Mesenchymal stem cell (in vitro differentiated cells and primary cell): ENCODE measurements around the gene ABHD16B.

Experiments used
- DNase-seq: peaks from one replicate; pipeline ENCODE4 v3.0.0-alpha.2; 2013
- H2AFZ ChIP-seq: one replicate; pipeline ENCODE4 v1.6.1; 2013; ENCODE audit warnings: low read depth, mild to moderate bottlenecking, control low read depth, inconsistent platforms, low read length, moderate library complexity
- H2AK5ac ChIP-seq: 2 replicates; pipeline ENCODE4 v1.6.1; 2013; ENCODE audit warnings: low read length, moderate library complexity, mild to moderate bottlenecking, inconsistent platforms; ENCODE audit not compliant: severe bottlenecking
- H2BK120ac ChIP-seq: one replicate; pipeline ENCODE4 v1.6.1; 2013; ENCODE audit warnings: low read depth, mild to moderate bottlenecking, inconsistent platforms, low read length, moderate library complexity
- H2BK12ac ChIP-seq, 2 experiments: one replicate each; pipeline ENCODE4 v1.6.1; 2013; ENCODE audit warnings: inconsistent platforms in 2 of 2, low read length in 2 of 2, mild to moderate bottlenecking in 2 of 2, moderate library complexity in 2 of 2, control low read depth in 1 of 2
- H2BK15ac ChIP-seq: one replicate; pipeline ENCODE4 v1.6.1; 2013; ENCODE audit warnings: mild to moderate bottlenecking, low read depth, inconsistent platforms; ENCODE audit not compliant: poor library complexity, severe bottlenecking
- H2BK5ac ChIP-seq: 2 replicates; pipeline ENCODE4 v1.6.1; 2013; ENCODE audit warnings: low read depth, mild to moderate bottlenecking, low read length, control low read depth, inconsistent platforms; ENCODE audit not compliant: poor library complexity, severe bottlenecking
- H3K14ac ChIP-seq, 2 experiments: one replicate each; pipeline ENCODE4 v1.6.1; 2013; ENCODE audit warnings: inconsistent platforms in 2 of 2, low read length in 2 of 2, control low read depth in 1 of 2, mild to moderate bottlenecking in 1 of 2, moderate library complexity in 1 of 2
- H3K18ac ChIP-seq, 2 experiments: one replicate each; pipeline ENCODE4 v1.6.1; 2013; ENCODE audit warnings: inconsistent platforms in 2 of 2, low read length in 2 of 2, control low read depth in 1 of 2, low read depth in 1 of 2, mild to moderate bottlenecking in 1 of 2
- H3K23ac ChIP-seq, 2 experiments: one replicate each; pipeline ENCODE4 v1.6.1; 2013; ENCODE audit warnings: inconsistent platforms in 2 of 2, low read length in 2 of 2, mild to moderate bottlenecking in 2 of 2, moderate library complexity in 2 of 2, control low read depth in 1 of 2
- H3K27ac ChIP-seq: 2 replicates; pipeline ENCODE4 v1.5.1; 2013; ENCODE audit warnings: mild to moderate bottlenecking, moderate library complexity, low read length, control low read depth, inconsistent platforms; ENCODE audit not compliant: poor library complexity, severe bottlenecking
- H3K27me3 ChIP-seq, 2 experiments: 2 replicates each; pipeline versions ENCODE4 v1.6.1 to v1.7.0; 2013; ENCODE audit warnings: low read length in 2 of 2, mild to moderate bottlenecking in 2 of 2, moderate library complexity in 2 of 2, control low read depth in 1 of 2, inconsistent platforms in 1 of 2; ENCODE audit not compliant: control insufficient read depth in 1 of 2, insufficient read depth in 1 of 2
- H3K36me3 ChIP-seq, 2 experiments: 2 replicates each; pipeline versions ENCODE4 v1.6.1 to v1.7.0; 2013; ENCODE audit warnings: low read length in 2 of 2, control low read depth in 1 of 2, inconsistent platforms in 1 of 2, low read depth in 1 of 2, mild to moderate bottlenecking in 1 of 2; ENCODE audit not compliant: insufficient read depth in 2 of 2, control insufficient read depth in 1 of 2
- H3K4ac ChIP-seq, 2 experiments: one replicate each; pipeline ENCODE4 v1.6.1; 2013; ENCODE audit warnings: inconsistent platforms in 2 of 2, low read length in 2 of 2, mild to moderate bottlenecking in 2 of 2, moderate library complexity in 2 of 2, control low read depth in 1 of 2, low read depth in 1 of 2
- H3K4me1 ChIP-seq: 2 replicates; pipeline ENCODE4 v1.6.1; 2013; ENCODE audit warnings: low read depth, low read length, control low read depth; ENCODE audit not compliant: control insufficient read depth, insufficient read depth
- H3K4me2 ChIP-seq: 2 replicates; pipeline ENCODE4 v1.6.1; 2013; ENCODE audit warnings: low read length, mild to moderate bottlenecking, inconsistent platforms; ENCODE audit not compliant: poor library complexity, severe bottlenecking
- H3K4me3 ChIP-seq, 2 experiments: 2 replicates each; pipeline versions ENCODE4 v1.5.1 to v1.7.0; 2013; ENCODE audit warnings: low read length in 2 of 2, mild to moderate bottlenecking in 2 of 2, control low read depth in 1 of 2, low read depth in 1 of 2; ENCODE audit not compliant: insufficient read depth in 1 of 2
- H3K79me1 ChIP-seq: replicated peaks from 2 replicates; pipeline ENCODE4 v1.6.1; 2013; ENCODE audit warnings: mild to moderate bottlenecking, control low read depth, low read length, inconsistent platforms; ENCODE audit not compliant: poor library complexity, severe bottlenecking
- H3K9ac ChIP-seq: 2 replicates; pipeline ENCODE4 v1.7.0; 2013; ENCODE audit warnings: mild to moderate bottlenecking, low read length, moderate library complexity
- H3K9me3 ChIP-seq: 2 replicates; pipeline ENCODE4 v1.7.0; 2013; ENCODE audit warnings: mild to moderate bottlenecking, low read length; ENCODE audit not compliant: control insufficient read depth
- H4K8ac ChIP-seq: one replicate; pipeline ENCODE4 v1.6.1; 2013; ENCODE audit warnings: inconsistent platforms, mild to moderate bottlenecking, low read length, moderate library complexity
- H4K91ac ChIP-seq: one replicate; pipeline ENCODE4 v1.6.1; 2013; ENCODE audit warnings: mild to moderate bottlenecking, low read length, inconsistent platforms
- WGBS: methylation state at CpG from one replicate; pipeline ENCODE4 v1.1.7; 2013; ENCODE audit warnings: mixed read lengths; 5-methylcytosine and 5-hydroxymethylcytosine counted together

The ABHD16B gene

GRCh38 chr20:63819224-63819921, 41.9 kb upstream of the ABHD16B start:
- DNase-seq: no peak
- H2BK120ac ChIP-seq: no peak overlapping the region
- H2BK15ac ChIP-seq: no peak overlapping the region
- H2BK5ac ChIP-seq: no peak overlapping the region
- no peak overlapping the region for H3K14ac ChIP-seq
- H2AK5ac ChIP-seq: no peak overlapping the region
- H4K8ac ChIP-seq: no peak overlapping the region
- H3K4me3 ChIP-seq: peak overlapping the region in 1 of 2 experiments; percentile 71
- no peaks in the 10 kb centered on the region for H3K9me3 ChIP-seq
- no peak overlapping the region for H4K91ac ChIP-seq
- H2BK12ac ChIP-seq: no peak overlapping the region
- H3K23ac ChIP-seq: no peak overlapping the region
- 75% methylated on average over 24 of the region's 24 CpGs for WGBS
- peaks cover 15% of the 10 kb centered on the region for H3K4me1 ChIP-seq
- H3K4ac ChIP-seq: no peak overlapping the region
- no peak overlapping the region for H3K18ac ChIP-seq
- no peak overlapping the region for H3K4me2 ChIP-seq
- peak overlapping the region; percentile 65 for H3K9ac ChIP-seq
- H3K79me1 ChIP-seq: peaks cover 29% of the 10 kb centered on the region
- H2AFZ ChIP-seq: no peak overlapping the region
- H3K36me3 ChIP-seq: peaks cover 0 to 23% of the 10 kb centered on the region in 2 experiments
- peaks cover 0 to 44% of the 10 kb centered on the region in 2 experiments for H3K27me3 ChIP-seq
- no peak overlapping the region for H3K27ac ChIP-seq

DNA sequence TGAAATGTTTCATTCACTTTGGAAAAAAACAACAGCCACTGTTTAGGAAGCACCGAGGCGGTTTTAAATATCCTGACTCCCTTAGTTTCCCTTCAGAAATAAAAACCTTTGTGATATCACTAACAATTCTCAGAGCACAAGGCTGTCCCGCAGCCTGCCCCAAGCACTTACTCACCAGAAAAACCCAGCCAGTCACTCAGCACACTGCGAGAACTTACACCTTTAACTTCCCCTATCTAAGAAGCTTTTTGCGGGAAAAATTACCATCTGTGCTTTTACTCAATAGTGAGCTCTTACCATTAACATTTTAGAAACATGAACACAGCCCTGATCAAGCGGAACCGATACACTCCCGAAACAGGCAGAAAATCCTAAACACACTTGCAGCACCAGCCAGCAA, 39.5 kb upstream of the ABHD16B start:
- Histone ChIP-seq H3K4me2 (no peak overlapping the region), H3K4me3 (no peak overlapping the region), H3K27me3 (peaks cover 0 to 55% of the 10 kb centered on the region in 2 experiments), H3K4ac (no peak overlapping the region), H3K27ac (no peak overlapping the region), H2BK12ac (no peak overlapping the region), H3K79me1 (peaks cover 30% of the 10 kb centered on the region), H2BK5ac (no peak overlapping the region), H3K14ac (no peak overlapping the region), H2AK5ac (no peak overlapping the region), H3K9ac (no peak overlapping the region), H3K23ac (no peak overlapping the region), H2AFZ (no peak overlapping the region), H4K8ac (no peak overlapping the region), H3K9me3 (no peaks in the 10 kb centered on the region), H2BK15ac (no peak overlapping the region), H2BK120ac (no peak overlapping the region), H3K36me3 (peaks cover 0 to 16% of the 10 kb centered on the region in 2 experiments), H3K18ac (no peak overlapping the region), H3K4me1 (peaks cover 11% of the 10 kb centered on the region), H4K91ac (no peak overlapping the region)
- WGBS: 97% methylated on average over 8 of the region's 8 CpGs
- no peak for DNase-seq

- no peak overlapping the region for H3K27ac ChIP-seq
- H3K4me1 ChIP-seq: peaks cover 13% of the 10 kb centered on the region
- no peak overlapping the region for H3K23ac ChIP-seq
- no peak overlapping the region for H3K4me3 ChIP-seq
- no peak overlapping the region for H2BK12ac ChIP-seq
- no peak overlapping the region for H3K4me2 ChIP-seq
- no peak overlapping the region for H3K18ac ChIP-seq
- H2AFZ ChIP-seq: no peak overlapping the region
- H3K27me3 ChIP-seq: peaks cover 0 to 55% of the 10 kb centered on the region in 2 experiments
- peaks cover 0 to 16% of the 10 kb centered on the region in 2 experiments for H3K36me3 ChIP-seq
- H2BK120ac ChIP-seq: no peak overlapping the region
- WGBS: 88% methylated on average over 15 of the region's 15 CpGs
- no peak overlapping the region for H3K14ac ChIP-seq
- no peak overlapping the region for H4K8ac ChIP-seq
- H2BK5ac ChIP-seq: no peak overlapping the region
- H3K9me3 ChIP-seq: no peaks in the 10 kb centered on the region
- no peak overlapping the region for H3K4ac ChIP-seq
- no peak overlapping the region for H2BK15ac ChIP-seq
- H2AK5ac ChIP-seq: no peak overlapping the region
- no peak overlapping the region for H3K9ac ChIP-seq
- no peak for DNase-seq
- no peak overlapping the region for H4K91ac ChIP-seq
- peaks cover 32% of the 10 kb centered on the region for H3K79me1 ChIP-seq
Measured at GRCh38 chr20:63822276-63822696, 39.0 kb upstream of the ABHD16B start.

GRCh38 chr20:63823691-63824311, 37.5 kb upstream of the ABHD16B start:
- Histone ChIP-seq H3K27ac (no peak overlapping the region), H3K79me1 (peaks cover 31% of the 10 kb centered on the region), H3K36me3 (peaks cover 0 to 8% of the 10 kb centered on the region in 2 experiments), H2AK5ac (no peak overlapping the region), H3K27me3 (peaks cover 0 to 58% of the 10 kb centered on the region in 2 experiments), H3K4me3 (no peak overlapping the region), H3K9ac (no peak overlapping the region), H3K4me2 (no peak overlapping the region), H4K8ac (no peak overlapping the region), H3K9me3 (no peaks in the 10 kb centered on the region), H3K23ac (no peak overlapping the region), H2BK12ac (no peak overlapping the region), H4K91ac (no peak overlapping the region), H3K14ac (no peak overlapping the region), H2BK15ac (no peak overlapping the region), H3K18ac (peak overlapping the region in 1 of 2 experiments; percentile 6), H2AFZ (no peak overlapping the region), H3K4me1 (peaks cover 15% of the 10 kb centered on the region), H3K4ac (no peak overlapping the region), H2BK5ac (no peak overlapping the region), H2BK120ac (no peak overlapping the region)
- 38% methylated on average over 11 of the region's 12 CpGs for WGBS
- DNase-seq: peak; percentile 61
